Liver (tissue), 9 donors: ENCODE data around the gene SCAND1. TPM values are rescaled to one million over a fixed set of nuclear protein-coding genes. Genes with fewer than 3 reads are reported as not detected.

Experiments used
- DNase-seq: peaks from one replicate; pipeline ENCODE4 v3.0.0-alpha.2; 2017; ENCODE audit warnings: low spot score
- H3K27ac ChIP-seq, 2 donors: one replicate each; pipeline ENCODE4 v1.7.0; 2013; ENCODE audit warnings: inconsistent platforms in 2 of 2, low read length in 2 of 2, control low read depth in 1 of 2, low read depth in 1 of 2, mild to moderate bottlenecking in 1 of 2
- H3K27me3 ChIP-seq, 4 donors: one replicate each; pipeline versions ENCODE4 v1.6.1 to v1.7.0; 2013; ENCODE audit warnings: low read length in 3 of 4, inconsistent platforms in 1 of 4, mild to moderate bottlenecking in 1 of 4, moderate library complexity in 1 of 4; ENCODE audit not compliant: control insufficient read depth in 4 of 4, insufficient read depth in 4 of 4
- H3K36me3 ChIP-seq, 4 donors: one replicate each; pipeline versions ENCODE4 v1.6.1 to v1.7.0; 2013; ENCODE audit warnings: low read length in 3 of 4, mild to moderate bottlenecking in 3 of 4, low read depth in 1 of 4, moderate library complexity in 1 of 4; ENCODE audit not compliant: control insufficient read depth in 4 of 4, insufficient read depth in 3 of 4
- H3K4me1 ChIP-seq, 4 donors: one replicate each; pipeline versions ENCODE4 v1.6.1 to v1.7.0; 2013; ENCODE audit warnings: low read length in 3 of 4, mild to moderate bottlenecking in 3 of 4, moderate library complexity in 1 of 4; ENCODE audit not compliant: control insufficient read depth in 4 of 4, insufficient read depth in 4 of 4
- H3K4me3 ChIP-seq, 3 donors: one replicate each; pipeline versions ENCODE4 v1.6.1 to v1.7.0; 2013; ENCODE audit warnings: low read length in 3 of 3, control low read depth in 1 of 3, low read depth in 1 of 3, mild to moderate bottlenecking in 1 of 3
- H3K9ac ChIP-seq, 2 donors: one replicate each; pipeline ENCODE4 v1.7.0; 2013; ENCODE audit warnings: low read length in 2 of 2, mild to moderate bottlenecking in 2 of 2, moderate library complexity in 2 of 2, control low read depth in 1 of 2, low read depth in 1 of 2
- H3K9me3 ChIP-seq, 4 donors: one replicate each; pipeline versions ENCODE4 v1.6.1 to v1.7.0; 2013; ENCODE audit warnings: low read length in 3 of 4; ENCODE audit not compliant: control insufficient read depth in 4 of 4
- FOXA1 ChIP-seq: IDR thresholded peaks from 2 replicates; pipeline ENCODE4 v1.6.1; 2016; ENCODE audit warnings: antibody characterized with exemption
- FOXA2 ChIP-seq: IDR thresholded peaks from 2 replicates; pipeline ENCODE4 v1.6.1; 2016; ENCODE audit warnings: antibody characterized with exemption
- GABPA ChIP-seq, 2 donors: IDR thresholded peaks in 1 of 2; conservative IDR thresholded peaks in 1 of 2; 2 replicates each; pipeline ENCODE4 v1.6.1; 2016; ENCODE audit warnings: antibody characterized with exemption in 2 of 2, mild to moderate bottlenecking in 1 of 2, moderate library complexity in 1 of 2
- HNF4A ChIP-seq, 2 donors: conservative IDR thresholded peaks; 2 replicates each; pipeline ENCODE4 v1.6.1; 2016; ENCODE audit warnings: antibody characterized with exemption in 2 of 2, mild to moderate bottlenecking in 2 of 2
- HNF4G ChIP-seq: IDR thresholded peaks from 2 replicates; pipeline ENCODE4 v1.6.1; 2016; ENCODE audit warnings: antibody characterized with exemption
- JUND ChIP-seq, 2 donors: IDR thresholded peaks; 2 replicates each; pipeline ENCODE4 v1.6.1; 2016; ENCODE audit warnings: antibody characterized with exemption in 2 of 2
- NR2F2 ChIP-seq: IDR thresholded peaks from 2 replicates; pipeline ENCODE4 v1.6.1; 2016; ENCODE audit warnings: antibody characterized with exemption
- RXRA ChIP-seq, 2 donors: IDR thresholded peaks; 2 replicates each; pipeline ENCODE4 v1.6.1; 2017 to 2018; ENCODE audit warnings: antibody characterized with exemption in 2 of 2, mild to moderate bottlenecking in 1 of 2
- SP1 ChIP-seq: IDR thresholded peaks from 2 replicates; pipeline ENCODE4 v1.6.1; 2018; ENCODE audit warnings: antibody characterized with exemption, mild to moderate bottlenecking
- TAF1 ChIP-seq: conservative IDR thresholded peaks from 2 replicates; pipeline ENCODE4 v1.6.1; 2016; ENCODE audit warnings: antibody characterized with exemption, mild to moderate bottlenecking
- YY1 ChIP-seq: IDR thresholded peaks from 2 replicates; pipeline ENCODE4 v1.6.1; 2016; ENCODE audit warnings: antibody characterized with exemption, mild to moderate bottlenecking
- whole genome bisulfite sequencing: extraction: QIAGEN DNeasy Blood & Tissue Kit; methylation state at CpG from one replicate; pipeline ENCODE4 v1.1.7; 2013; 5-methylcytosine and 5-hydroxymethylcytosine counted together
- polyA plus RNA-seq, 2 donors: library from polyadenylated mRNA; stranded (reverse) in 1 of 2; unstranded in 1 of 2; fragments of 200-250 nt in 1 of 2; fragments of >200 nt in 1 of 2; fragmentation: Nextera tagmentation in 1 of 2; extraction: Ambion mirVana in 1 of 2; gene quantifications; one replicate each; pipeline versions ENCODE4 v1.2.1 to v1.2.3, GENCODE V29; 2013 to 2015
- total RNA-seq, 2 donors: library from RNA; depleted of rRNA; stranded (reverse); fragments of >200 nt; gene quantifications; one replicate each; pipeline ENCODE4 v1.2.3, GENCODE V29; 2014
- TF ChIP-seq, protein P1 (sequence below): fragments of 150-350 bp; IDR thresholded peaks from 2 replicates; pipeline ENCODE4 v1.5.1; 2017; ENCODE audit warnings: improper control_type of control experiment, low read depth, low read length; ENCODE audit not compliant: missing input control
- TF ChIP-seq, protein P2 (sequence below): IDR thresholded peaks from 2 replicates; pipeline ENCODE4 v1.6.1; 2016; ENCODE audit warnings: antibody characterized with exemption, mild to moderate bottlenecking
- TF ChIP-seq, protein P3 (sequence below): IDR thresholded peaks from 2 replicates; pipeline ENCODE4 v1.6.1; 2016; ENCODE audit warnings: antibody characterized with exemption
- TF ChIP-seq, protein P4 (sequence below): IDR thresholded peaks from 2 replicates; pipeline ENCODE4 v1.6.1; 2016; ENCODE audit warnings: antibody characterized with exemption
- donor health status: healthy.
- donor health status: healthy.
- donor health status: healthy.
- donor health status: healthy.
- donor health status: healthy.

The SCAND1 gene
- total and polyA plus RNA-seq, 4 donors: 39.7 to 126 (median 62.2) TPM

DNA sequence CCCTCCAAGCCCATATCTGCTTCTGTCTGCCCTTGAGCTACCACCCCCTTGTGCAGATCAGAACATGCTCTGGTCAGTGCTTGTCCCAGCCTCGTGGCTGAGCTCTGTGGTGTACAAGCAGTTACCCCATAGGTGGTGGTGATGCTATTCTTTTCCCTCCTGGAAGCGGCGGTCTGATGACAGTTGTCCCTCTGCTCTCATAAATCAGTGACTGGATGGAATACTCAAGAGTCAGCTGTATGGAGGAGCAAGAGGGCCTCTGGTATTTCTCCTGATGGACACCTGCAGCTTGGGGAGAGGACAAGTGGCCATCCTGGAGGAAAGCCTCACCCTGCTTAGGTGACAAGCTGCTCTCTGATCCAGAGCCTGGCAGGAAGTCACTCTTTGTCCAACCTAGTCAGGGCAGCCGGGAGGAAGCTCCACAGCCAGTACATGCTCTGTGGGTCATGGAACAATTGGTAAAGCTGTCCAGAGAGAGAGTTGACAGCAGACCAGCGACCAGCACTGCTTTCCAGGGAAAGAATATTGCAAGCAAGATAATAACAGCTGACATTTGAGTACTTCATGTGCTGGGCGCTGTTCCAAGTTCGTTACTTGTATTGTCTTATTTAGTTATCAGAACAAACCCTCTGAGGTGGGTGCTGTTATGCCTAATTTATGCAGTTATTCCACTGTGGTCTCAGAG, 47.1 kb downstream of the SCAND1 start:
- Histone ChIP-seq H3K4me1 (no peaks in the 10 kb centered on the region), H3K9me3 (no peaks in the 10 kb centered on the region), H3K36me3 (peaks cover 0 to 4% (median 0%) of the 10 kb centered on the region in 4 donors), H3K9ac (no peak overlapping the region), H3K27ac (no peak overlapping the region), H3K4me3 (no peak overlapping the region), H3K27me3 (no peaks in the 10 kb centered on the region)
- no peak for TF ChIP-seq JUND (IDR thresholded peaks at IDR 0.05)
- no peak for TF ChIP-seq NR2F2
- no peak for TF ChIP-seq RXRA (IDR thresholded peaks at IDR 0.05)
- TF ChIP-seq GABPA (IDR thresholded peaks at IDR 0.05 in 1 of 2, conservative IDR thresholded peaks at IDR 0.05 in 1 of 2): no peak
- TF ChIP-seq TAF1: no peak
- no peak for TF ChIP-seq YY1
- TF ChIP-seq HNF4A (conservative IDR thresholded peaks at IDR 0.05): no peak
- TF ChIP-seq, protein P1, sequence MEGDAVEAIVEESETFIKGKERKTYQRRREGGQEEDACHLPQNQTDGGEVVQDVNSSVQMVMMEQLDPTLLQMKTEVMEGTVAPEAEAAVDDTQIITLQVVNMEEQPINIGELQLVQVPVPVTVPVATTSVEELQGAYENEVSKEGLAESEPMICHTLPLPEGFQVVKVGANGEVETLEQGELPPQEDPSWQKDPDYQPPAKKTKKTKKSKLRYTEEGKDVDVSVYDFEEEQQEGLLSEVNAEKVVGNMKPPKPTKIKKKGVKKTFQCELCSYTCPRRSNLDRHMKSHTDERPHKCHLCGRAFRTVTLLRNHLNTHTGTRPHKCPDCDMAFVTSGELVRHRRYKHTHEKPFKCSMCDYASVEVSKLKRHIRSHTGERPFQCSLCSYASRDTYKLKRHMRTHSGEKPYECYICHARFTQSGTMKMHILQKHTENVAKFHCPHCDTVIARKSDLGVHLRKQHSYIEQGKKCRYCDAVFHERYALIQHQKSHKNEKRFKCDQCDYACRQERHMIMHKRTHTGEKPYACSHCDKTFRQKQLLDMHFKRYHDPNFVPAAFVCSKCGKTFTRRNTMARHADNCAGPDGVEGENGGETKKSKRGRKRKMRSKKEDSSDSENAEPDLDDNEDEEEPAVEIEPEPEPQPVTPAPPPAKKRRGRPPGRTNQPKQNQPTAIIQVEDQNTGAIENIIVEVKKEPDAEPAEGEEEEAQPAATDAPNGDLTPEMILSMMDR: no peak
- no peak for TF ChIP-seq SP1
- no peak for TF ChIP-seq FOXA2
- TF ChIP-seq, protein P2, sequence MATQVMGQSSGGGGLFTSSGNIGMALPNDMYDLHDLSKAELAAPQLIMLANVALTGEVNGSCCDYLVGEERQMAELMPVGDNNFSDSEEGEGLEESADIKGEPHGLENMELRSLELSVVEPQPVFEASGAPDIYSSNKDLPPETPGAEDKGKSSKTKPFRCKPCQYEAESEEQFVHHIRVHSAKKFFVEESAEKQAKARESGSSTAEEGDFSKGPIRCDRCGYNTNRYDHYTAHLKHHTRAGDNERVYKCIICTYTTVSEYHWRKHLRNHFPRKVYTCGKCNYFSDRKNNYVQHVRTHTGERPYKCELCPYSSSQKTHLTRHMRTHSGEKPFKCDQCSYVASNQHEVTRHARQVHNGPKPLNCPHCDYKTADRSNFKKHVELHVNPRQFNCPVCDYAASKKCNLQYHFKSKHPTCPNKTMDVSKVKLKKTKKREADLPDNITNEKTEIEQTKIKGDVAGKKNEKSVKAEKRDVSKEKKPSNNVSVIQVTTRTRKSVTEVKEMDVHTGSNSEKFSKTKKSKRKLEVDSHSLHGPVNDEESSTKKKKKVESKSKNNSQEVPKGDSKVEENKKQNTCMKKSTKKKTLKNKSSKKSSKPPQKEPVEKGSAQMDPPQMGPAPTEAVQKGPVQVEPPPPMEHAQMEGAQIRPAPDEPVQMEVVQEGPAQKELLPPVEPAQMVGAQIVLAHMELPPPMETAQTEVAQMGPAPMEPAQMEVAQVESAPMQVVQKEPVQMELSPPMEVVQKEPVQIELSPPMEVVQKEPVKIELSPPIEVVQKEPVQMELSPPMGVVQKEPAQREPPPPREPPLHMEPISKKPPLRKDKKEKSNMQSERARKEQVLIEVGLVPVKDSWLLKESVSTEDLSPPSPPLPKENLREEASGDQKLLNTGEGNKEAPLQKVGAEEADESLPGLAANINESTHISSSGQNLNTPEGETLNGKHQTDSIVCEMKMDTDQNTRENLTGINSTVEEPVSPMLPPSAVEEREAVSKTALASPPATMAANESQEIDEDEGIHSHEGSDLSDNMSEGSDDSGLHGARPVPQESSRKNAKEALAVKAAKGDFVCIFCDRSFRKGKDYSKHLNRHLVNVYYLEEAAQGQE: no peak
- TF ChIP-seq HNF4G: no peak
- TF ChIP-seq FOXA1: no peak
- TF ChIP-seq, protein P3, sequence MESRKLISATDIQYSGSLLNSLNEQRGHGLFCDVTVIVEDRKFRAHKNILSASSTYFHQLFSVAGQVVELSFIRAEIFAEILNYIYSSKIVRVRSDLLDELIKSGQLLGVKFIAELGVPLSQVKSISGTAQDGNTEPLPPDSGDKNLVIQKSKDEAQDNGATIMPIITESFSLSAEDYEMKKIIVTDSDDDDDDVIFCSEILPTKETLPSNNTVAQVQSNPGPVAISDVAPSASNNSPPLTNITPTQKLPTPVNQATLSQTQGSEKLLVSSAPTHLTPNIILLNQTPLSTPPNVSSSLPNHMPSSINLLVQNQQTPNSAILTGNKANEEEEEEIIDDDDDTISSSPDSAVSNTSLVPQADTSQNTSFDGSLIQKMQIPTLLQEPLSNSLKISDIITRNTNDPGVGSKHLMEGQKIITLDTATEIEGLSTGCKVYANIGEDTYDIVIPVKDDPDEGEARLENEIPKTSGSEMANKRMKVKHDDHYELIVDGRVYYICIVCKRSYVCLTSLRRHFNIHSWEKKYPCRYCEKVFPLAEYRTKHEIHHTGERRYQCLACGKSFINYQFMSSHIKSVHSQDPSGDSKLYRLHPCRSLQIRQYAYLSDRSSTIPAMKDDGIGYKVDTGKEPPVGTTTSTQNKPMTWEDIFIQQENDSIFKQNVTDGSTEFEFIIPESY: no peak
- TF ChIP-seq, protein P4, sequence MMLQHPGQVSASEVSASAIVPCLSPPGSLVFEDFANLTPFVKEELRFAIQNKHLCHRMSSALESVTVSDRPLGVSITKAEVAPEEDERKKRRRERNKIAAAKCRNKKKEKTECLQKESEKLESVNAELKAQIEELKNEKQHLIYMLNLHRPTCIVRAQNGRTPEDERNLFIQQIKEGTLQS: no peak
- WGBS: 90% methylated on average over 7 of the region's 7 CpGs
- DNase-seq: no peak
